Measurements from ENCODE around the gene ZNF532.

Gene ZNF532

DNA sequence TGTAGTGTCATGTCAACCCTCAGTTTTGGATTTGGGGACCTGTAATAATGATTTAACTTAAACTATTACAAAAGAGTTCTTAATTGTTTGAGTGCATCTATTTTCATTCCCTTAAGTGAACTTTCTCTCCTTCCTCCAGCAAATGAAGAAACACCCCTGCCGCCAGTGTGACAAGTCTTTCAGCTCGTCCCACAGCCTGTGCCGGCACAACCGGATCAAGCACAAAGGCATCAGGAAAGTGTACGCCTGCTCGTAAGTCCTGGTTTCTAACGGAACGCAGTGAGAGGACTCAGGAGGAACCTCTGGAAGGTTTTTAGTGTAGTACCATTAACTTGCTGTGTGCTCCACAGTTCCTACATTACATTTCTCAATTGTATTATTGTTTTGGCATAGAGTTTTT is 114.2 kb downstream of the ZNF532 start:
- H4K20me1 ChIP-seq (ENCODE audit: insufficient read depth, low read length), result no peaks in the 10 kb centered on the region
- ATAC-seq (ENCODE audit: insufficient read depth, low read depth), result no peak
- H3K36me3 ChIP-seq (ENCODE audit: insufficient read depth, low read length), result no peaks in the 10 kb centered on the region

DNA sequence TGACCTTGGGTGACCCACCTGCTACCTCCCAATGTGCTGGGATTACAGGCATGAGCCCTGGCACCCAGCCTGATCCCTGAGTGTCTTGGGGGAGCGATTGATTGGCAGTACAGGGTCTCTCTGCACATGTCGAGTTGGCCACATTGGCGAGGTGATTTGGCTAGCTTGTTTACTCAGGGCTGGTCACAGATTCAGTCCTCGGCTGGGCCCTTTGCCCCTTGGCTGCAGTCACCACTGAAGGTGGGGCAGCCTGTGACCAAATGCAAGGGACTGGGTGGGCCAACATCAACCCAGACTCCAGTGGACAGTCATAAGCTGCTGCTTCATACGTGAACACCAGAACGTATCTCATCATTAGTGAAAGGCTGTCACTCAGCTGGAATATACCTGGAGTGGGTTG is 114.9 kb downstream of the ZNF532 start:
- H3K9ac ChIP-seq (ENCODE audit: low read depth, low read length), result no peak overlapping the region
- DNase-seq (no peak), ATAC-seq (ENCODE audit: insufficient read depth, low read depth) (no peak)
- H3K9me3 ChIP-seq (ENCODE audit: insufficient read depth, low read length, severe bottlenecking), result no peaks in the 10 kb centered on the region
- H3K4me3 ChIP-seq (ENCODE audit: low read depth in 1 of 2, low read length in 2 of 2), result no peak overlapping the region
- H3K79me2 ChIP-seq (ENCODE audit: insufficient read depth, low read length), result no peaks in the 10 kb centered on the region
- peaks cover 5% of the 10 kb centered on the region for H3K27me3 ChIP-seq (ENCODE audit: insufficient read depth, low read length, poor library complexity)
- no peaks in the 10 kb centered on the region for H4K20me1 ChIP-seq (ENCODE audit: insufficient read depth, low read length)
- H2AFZ ChIP-seq (ENCODE audit: low read depth, low read length), result no peak overlapping the region
- no peaks in the 10 kb centered on the region for H3K36me3 ChIP-seq (ENCODE audit: insufficient read depth, low read length)
- H3K4me1 ChIP-seq (ENCODE audit: insufficient read depth, low read length), result no peaks in the 10 kb centered on the region
- no peak overlapping the region for H3K4me2 ChIP-seq (ENCODE audit: insufficient read depth, low read length)
- no peak for TF ChIP-seq EZH2 (IDR thresholded peaks at IDR 0.05; ENCODE audit: borderline replicate concordance, low read depth, low read length, severe bottlenecking)
- TF ChIP-seq, protein P1, sequence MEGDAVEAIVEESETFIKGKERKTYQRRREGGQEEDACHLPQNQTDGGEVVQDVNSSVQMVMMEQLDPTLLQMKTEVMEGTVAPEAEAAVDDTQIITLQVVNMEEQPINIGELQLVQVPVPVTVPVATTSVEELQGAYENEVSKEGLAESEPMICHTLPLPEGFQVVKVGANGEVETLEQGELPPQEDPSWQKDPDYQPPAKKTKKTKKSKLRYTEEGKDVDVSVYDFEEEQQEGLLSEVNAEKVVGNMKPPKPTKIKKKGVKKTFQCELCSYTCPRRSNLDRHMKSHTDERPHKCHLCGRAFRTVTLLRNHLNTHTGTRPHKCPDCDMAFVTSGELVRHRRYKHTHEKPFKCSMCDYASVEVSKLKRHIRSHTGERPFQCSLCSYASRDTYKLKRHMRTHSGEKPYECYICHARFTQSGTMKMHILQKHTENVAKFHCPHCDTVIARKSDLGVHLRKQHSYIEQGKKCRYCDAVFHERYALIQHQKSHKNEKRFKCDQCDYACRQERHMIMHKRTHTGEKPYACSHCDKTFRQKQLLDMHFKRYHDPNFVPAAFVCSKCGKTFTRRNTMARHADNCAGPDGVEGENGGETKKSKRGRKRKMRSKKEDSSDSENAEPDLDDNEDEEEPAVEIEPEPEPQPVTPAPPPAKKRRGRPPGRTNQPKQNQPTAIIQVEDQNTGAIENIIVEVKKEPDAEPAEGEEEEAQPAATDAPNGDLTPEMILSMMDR (IDR thresholded peaks at IDR 0.05; ENCODE audit: borderline replicate concordance, extremely low read depth, low read length, poor library complexity, severe bottlenecking), result no peak
- H3K27ac ChIP-seq (ENCODE audit: low read length), result no peak overlapping the region

More for the DNA sequence above, 114.2 kb downstream of the ZNF532 start:
- TF ChIP-seq EZH2 (IDR thresholded peaks at IDR 0.05; ENCODE audit: borderline replicate concordance, low read depth, low read length, severe bottlenecking), result no peak
- TF ChIP-seq, protein P1 (IDR thresholded peaks at IDR 0.05; ENCODE audit: borderline replicate concordance, extremely low read depth, low read length, poor library complexity, severe bottlenecking), result no peak
- H3K27ac ChIP-seq (ENCODE audit: low read length), result no peak overlapping the region
- DNase-seq, result no peak
- no peaks in the 10 kb centered on the region for H3K79me2 ChIP-seq (ENCODE audit: insufficient read depth, low read length)
- no peak overlapping the region for H2AFZ ChIP-seq (ENCODE audit: low read depth, low read length)
- H3K9ac ChIP-seq (ENCODE audit: low read depth, low read length), result no peak overlapping the region
- H3K4me1 ChIP-seq (ENCODE audit: insufficient read depth, low read length), result no peaks in the 10 kb centered on the region
- H3K4me2 ChIP-seq (ENCODE audit: insufficient read depth, low read length), result no peak overlapping the region
- H3K9me3 ChIP-seq (ENCODE audit: insufficient read depth, low read length, severe bottlenecking), result no peaks in the 10 kb centered on the region
- peaks cover 10% of the 10 kb centered on the region for H3K27me3 ChIP-seq (ENCODE audit: insufficient read depth, low read length, poor library complexity)
- H3K4me3 ChIP-seq (ENCODE audit: low read depth in 1 of 2, low read length in 2 of 2), result no peak overlapping the region

DNA sequence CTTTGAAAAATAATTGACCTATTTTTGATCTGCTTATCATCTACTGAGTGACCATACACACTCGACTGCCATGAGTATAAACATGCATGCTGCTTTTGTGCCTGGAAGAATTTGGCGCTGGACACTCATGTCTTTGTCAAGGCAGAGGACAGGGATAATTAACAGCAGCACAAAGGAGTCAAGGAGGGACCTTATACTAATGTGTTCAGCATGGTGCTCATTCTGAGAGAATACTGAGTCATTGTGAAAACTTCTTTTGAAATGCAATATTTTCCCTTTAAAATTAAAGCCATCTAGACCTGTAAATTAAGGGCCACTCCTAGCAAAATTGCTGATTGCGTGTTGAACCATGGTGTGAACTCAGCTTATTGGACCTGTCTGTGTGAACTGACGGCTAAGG is 116.3 kb downstream of the ZNF532 start:
- Histone ChIP-seq H3K9me3 (ENCODE audit: insufficient read depth, low read length, severe bottlenecking) (no peaks in the 10 kb centered on the region), H3K9ac (ENCODE audit: low read depth, low read length) (no peak overlapping the region), H3K27me3 (ENCODE audit: insufficient read depth, low read length, poor library complexity) (no peaks in the 10 kb centered on the region), H4K20me1 (ENCODE audit: insufficient read depth, low read length) (no peaks in the 10 kb centered on the region), H3K4me2 (ENCODE audit: insufficient read depth, low read length) (no peak overlapping the region), H3K79me2 (ENCODE audit: insufficient read depth, low read length) (no peaks in the 10 kb centered on the region), H3K36me3 (ENCODE audit: insufficient read depth, low read length) (no peaks in the 10 kb centered on the region), H3K4me1 (ENCODE audit: insufficient read depth, low read length) (no peaks in the 10 kb centered on the region), H3K27ac (ENCODE audit: low read length) (no peak overlapping the region), H2AFZ (ENCODE audit: low read depth, low read length) (no peak overlapping the region), H3K4me3 (ENCODE audit: low read depth in 1 of 2, low read length in 2 of 2) (no peak overlapping the region)
- ATAC-seq (ENCODE audit: insufficient read depth, low read depth) (no peak), DNase-seq (no peak)
- TF ChIP-seq, protein P1 (IDR thresholded peaks at IDR 0.05; ENCODE audit: borderline replicate concordance, extremely low read depth, low read length, poor library complexity, severe bottlenecking), result no peak
- no peak for TF ChIP-seq EZH2 (IDR thresholded peaks at IDR 0.05; ENCODE audit: borderline replicate concordance, low read depth, low read length, severe bottlenecking)

All from DND-41 (cell line).